Stimulated activated CD4-positive, alpha-beta T cell treated with anti-CD3 and anti-CD28 coated beads, Interleukin-15, amount 100 ng/mL, for 24 hours (primary cell): ENCODE measurements around the gene ADAM10.
"Not testable (repeated sequence)": the region's sequence is repeated elsewhere in the genome, so short reads cannot be mapped to it uniquely, and the experiment has no call there.

Experiments
- DNase-seq: peaks from one replicate; pipeline ENCODE4 v3.0.0-alpha.2; 2020

Gene ADAM10

DNA sequence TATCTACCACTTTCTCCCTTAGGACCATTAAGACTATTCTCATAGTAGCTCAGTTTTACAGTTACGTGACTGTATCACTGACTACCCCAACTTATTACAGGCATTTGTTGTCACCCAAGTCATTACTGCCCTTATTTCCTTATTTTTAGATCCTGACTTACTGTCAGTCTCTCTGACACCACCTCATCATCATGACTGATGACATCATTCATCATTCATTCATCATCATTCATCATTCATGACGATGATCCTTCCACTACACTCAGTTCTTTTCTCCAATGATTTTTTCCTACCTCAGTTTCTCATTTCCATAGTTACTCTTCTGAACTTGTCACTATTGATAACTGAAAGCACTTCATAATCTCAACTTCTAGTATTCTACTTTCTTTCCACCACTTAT lies 83.8 kb downstream of the ADAM10 start:
- no peak for DNase-seq

- no peak for DNase-seq
These were observed 99.4 kb downstream of the ADAM10 start for GRCh38 chr15:58650102-58650501.

- no peak for DNase-seq
These were observed 100.3 kb downstream of the ADAM10 start for GRCh38 chr15:58649175-58649574.

DNA sequence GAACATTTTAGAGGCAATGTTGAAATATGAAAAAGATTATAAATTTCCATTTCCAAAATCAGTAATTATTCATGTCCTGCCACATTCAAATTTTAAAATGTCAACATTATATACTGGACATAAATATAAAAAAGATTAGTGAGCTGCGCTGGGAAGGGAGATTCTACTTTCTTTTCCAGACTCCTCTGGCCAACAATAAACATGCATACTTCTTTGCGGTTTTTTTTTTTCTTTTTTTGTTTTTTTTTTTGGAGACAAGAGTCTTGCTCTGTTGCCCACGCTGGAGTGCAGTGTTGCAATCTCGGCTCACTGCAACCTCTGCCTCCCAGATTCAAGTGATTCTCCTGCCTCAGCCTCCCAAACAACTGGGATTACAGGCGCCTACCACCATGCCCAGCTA lies 105.5 kb downstream of the ADAM10 start:
- DNase-seq, result no peak

DNA sequence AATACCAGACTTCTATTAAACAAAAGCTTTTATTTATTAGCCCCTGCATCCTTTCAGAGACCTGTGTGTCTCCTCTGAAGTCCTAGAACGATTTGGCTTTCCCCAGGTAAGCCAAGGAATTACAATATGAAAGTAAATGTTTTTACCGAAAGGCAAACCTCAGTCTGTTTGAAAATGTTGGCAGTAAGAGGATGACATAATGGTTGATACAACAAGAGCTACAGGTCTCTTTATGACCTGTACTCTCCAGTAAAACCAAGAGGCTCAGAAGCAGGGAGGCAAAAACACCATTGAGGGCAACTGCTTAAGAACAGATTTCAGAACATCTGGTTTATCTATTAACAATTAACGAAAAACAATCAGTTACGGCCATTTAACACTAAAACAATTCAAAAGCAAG lies 107.8 kb downstream of the ADAM10 start:
- no peak for DNase-seq

GRCh38 chr15:58639992-58640391 lies 109.5 kb downstream of the ADAM10 start:
- DNase-seq, result no peak

DNA sequence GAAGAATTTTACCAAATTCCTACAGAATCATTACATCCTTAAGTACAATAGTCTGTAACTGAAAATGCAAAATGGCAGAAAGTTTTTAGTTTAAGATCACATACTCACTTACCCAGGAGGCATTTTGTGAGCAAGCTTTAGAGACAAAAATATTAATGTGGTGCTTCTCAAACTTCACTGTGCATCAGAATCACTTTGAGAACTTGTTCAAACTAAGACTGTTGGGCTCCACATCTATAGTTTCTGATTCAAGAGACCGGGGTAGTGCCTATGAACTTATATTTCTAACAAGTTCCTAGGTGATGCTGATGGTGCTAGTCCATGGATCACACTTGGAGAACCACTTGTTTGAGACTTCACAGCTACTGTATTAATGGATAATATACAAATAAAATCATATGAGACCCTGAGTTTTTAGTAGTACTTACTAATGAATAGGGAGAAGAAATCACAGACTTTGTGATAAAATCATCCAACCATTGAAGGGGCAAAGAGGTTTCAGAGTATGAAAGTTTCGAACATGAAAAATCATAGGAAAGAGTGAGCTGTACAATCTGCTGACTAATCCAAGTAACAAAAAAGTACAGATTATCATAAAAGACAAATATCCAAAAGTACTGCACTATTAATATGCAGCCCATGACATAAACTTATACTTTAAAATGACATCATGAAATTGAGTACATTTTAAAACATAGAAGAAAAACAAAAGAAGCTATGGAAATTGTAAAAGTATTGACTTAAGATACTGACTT lies 110.3 kb downstream of the ADAM10 start:
- DNase-seq, result no peak

DNA sequence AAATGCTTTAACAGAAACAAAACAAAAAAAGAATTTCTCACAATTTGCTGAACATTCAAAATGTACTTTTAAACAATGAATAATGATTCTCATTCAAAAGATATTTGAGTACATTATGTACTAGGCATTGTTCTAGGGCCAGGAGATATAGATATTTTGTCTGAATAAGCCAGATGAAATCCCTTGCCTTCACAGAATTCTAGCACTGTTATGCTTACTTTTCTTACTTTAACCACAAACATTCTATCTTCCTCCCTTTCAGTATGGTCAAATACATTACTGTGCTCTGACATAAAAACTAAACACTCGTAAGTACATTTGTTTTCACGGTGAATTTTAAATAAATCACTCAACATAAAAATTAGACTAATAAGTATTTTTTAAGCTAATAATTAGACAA lies 116.7 kb downstream of the ADAM10 start:
- DNase-seq, result no peak

DNA sequence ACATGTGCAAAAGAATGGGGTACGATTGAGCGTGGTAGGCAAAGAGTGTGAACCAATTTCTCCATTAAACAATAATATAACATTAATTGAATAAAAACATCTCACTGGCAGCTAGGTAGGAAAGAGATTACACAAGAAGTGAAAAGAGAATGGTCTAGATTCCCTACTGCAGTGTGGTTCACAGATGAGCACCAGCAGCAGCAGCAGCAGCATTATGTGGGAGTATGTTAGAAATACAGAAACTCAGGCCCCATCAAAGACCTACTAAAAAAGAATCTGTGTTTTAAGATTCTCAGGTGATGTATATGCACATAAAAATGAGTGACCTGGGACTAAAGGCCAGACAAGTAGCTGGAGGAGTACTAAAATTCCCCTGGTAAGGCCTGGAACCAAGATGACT lies 118.2 kb downstream of the ADAM10 start:
- DNase-seq, result no peak

DNA sequence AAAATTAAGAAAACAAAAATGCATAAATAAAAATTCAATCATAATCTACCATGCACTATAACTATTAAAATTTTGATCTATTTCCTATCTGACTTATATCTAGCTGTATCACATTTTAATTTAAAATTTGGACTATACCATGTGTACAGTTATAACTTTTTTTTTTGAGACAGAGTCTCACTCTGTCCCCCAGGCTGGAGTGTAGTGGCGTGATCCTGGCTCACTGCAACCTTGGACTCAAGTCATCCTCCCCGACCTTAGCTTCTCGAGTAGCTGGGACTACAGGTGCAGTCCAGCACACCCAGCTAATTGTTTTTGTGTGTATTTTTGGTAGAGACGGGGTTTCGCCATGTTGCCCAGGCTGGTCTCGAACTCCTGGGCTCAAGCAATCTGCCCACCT lies 119.9 kb downstream of the ADAM10 start:
- DNase-seq, result no peak

GRCh38 chr15:58628206-58628947 lies 121.1 kb downstream of the ADAM10 start:
- DNase-seq, result no peak

GRCh38 chr15:58627701-58628100 lies 121.8 kb downstream of the ADAM10 start:
- no peak for DNase-seq

DNA sequence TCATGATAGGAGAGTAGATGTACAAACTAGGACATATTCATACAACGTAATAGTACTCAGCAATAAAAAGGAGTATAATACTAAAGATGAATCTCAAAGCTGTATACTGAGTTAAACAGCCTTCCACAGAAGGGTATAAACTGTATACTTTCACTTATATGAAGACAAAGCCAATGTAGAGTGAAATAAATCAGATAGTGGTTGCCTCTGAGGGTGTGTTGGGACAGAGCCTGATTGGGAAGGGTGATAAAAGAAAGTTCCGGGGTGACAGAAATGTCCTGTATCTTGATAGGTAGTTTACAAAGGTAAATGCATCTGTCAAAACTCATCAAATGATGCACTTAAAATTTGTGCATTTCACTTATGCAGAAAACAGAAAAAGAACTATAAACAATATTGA lies 122.5 kb downstream of the ADAM10 start:
- DNase-seq, result no peak

DNA sequence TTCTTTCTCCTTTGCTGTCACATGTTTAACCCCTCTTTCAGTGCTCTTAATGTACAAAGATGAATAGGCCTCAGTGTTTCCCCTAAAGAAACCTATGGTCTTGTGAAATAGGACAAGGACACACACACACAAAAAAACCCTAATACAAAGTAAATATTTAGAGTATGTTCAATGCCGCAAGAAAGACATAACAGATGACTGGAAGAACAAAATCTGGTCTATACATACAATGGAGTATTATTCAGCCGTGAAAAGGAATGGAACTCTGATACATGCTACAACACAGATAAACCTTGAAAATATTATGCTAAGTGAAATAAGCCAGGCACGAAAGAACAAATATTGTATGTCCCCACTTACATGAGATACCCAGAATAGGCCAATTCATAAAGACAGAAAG lies 123.1 kb downstream of the ADAM10 start:
- no peak for DNase-seq

DNA sequence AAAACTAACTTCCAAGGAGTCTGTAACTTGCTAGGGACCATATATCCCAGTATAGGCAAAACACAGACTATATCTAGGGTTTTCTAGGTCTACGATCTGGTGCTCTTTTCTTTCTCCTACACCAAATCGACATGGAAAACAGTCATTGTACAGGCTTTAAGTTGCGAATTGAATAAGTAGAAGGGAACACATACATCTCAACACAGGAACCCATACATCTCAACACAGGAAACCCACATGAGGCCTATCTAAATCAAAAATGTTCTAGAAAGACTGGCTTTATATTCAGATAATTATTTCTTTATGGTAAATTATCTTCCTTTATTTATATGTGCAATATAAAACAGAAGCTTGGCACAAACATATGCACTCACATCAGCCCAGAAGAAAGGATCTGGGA lies 126.6 kb downstream of the ADAM10 start:
- no peak for DNase-seq

DNA sequence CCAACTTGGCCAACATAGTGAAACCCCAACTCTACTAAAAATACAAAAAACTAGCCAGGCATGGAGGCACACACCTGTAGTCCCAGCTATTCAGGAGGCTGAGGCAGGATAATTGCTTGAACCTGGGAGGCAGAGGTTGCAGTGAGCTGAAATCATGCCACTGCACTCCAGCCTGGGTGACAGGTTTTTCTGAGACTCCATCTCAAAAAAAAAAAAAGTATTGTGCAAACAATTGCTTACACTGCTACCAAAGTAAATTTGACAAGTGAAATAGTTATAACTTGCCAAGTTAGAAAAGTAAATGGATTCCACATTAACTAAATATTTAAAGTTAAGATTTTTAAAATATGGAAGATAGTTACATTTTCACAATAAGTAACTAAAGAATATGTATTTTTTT lies 129.2 kb downstream of the ADAM10 start:
- DNase-seq, result not testable (repeated sequence)

GRCh38 chr15:58616171-58616570 lies 133.3 kb downstream of the ADAM10 start:
- no peak for DNase-seq

DNA sequence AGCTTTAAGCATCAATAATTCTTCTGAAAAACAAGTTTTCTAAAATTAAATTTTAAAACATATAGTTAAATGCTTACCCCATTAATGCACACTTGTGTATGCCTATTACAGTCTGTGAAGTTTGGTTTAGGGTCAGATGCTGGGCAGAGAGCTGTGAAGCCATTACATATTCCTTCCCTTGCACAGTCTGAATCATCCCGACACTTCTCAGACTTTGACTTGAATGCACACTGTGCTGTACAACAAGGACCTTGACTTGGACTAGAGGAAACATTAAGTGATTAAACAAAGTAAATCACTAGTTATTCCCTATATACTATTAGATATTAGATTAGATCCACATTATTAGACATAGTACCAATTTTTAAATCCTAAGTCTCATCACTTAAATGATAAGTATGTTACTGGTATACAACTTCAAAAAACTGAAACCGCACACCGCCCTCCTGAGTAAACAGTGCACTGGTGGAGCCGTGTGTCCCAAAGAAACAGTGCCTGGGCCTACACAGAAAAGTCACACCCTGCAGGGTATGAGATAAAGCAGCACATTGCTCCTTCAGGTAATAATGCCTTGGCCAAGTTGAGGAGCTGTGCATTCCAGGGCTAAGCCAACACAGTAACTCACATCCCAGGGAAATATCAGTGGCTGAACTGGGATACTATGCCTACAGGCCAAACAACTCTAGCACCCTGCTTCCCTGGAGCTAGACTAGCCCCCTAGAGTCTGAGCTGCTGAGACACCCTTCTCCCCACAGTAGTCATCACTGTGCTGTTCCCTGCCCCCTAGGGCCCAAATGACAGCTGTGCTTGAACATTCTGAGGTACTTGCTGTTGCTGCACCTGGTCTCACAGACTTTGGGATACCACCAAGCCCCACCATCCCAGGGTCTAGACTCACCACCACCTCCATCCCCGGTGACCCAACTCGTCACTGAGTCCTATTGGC lies 137.5 kb downstream of the ADAM10 start:
- no peak for DNase-seq

DNA sequence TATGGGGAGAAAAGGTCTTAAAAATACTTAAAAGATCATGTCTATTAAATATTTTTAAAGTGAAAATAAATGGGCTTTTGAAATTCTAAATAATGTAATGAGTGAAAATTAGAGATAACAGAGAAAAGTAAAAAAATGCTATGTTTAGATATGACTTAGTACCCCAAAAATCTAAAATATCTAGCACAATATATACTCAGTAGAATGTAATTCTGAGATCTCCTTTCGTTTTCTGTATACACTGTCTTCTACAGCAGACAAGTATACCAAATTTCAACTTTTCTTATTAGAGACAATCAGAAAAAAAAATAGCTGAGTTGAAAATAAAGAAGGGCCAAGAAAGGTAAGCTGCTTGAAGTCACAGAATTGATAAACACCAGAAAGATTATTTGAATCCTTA lies 140.8 kb downstream of the ADAM10 start:
- no peak for DNase-seq

DNA sequence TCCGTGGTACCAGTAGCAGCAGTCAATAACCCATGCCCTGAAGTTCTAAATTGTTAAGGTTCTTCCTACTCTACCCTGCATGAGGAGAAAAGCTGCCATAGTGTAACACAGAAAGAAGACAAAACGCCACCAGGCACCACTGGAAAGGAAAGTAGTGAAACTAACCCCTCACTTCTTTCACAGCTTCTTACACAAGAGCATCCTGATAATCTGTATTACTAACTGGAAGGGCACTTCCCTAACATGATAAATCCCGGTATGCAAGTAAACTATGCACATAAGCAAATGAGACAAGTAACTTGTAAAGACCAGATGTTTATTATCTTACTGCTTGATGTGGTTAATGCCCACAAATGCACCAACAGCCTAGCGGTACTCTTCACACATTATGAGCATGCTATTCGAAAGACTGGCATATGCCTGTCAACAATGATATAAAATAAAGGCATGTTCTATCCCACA lies 141.3 kb downstream of the ADAM10 start:
- DNase-seq, result no peak

GRCh38 chr15:58606577-58607080 lies 142.9 kb downstream of the ADAM10 start:
- no peak for DNase-seq

GRCh38 chr15:58605931-58606530 lies 143.5 kb downstream of the ADAM10 start:
- DNase-seq, result no peak

GRCh38 chr15:58604455-58604923 lies 145.0 kb downstream of the ADAM10 start:
- DNase-seq, result no peak
